ENCODE results near the gene GDF11.

GRCh38 chr12:55698241-55698955 lies 44.5 kb upstream of the GDF11 start:
- TF ChIP-seq CTCF (IDR thresholded peaks at IDR 0.05; ENCODE audit: low read length) (no peak), EZH2 (IDR thresholded peaks at IDR 0.05; ENCODE audit: borderline replicate concordance, low read length) (no peak)
